ENCODE results near the gene SYNE3.

The SYNE3 gene

GRCh38 chr14:95538801-95539509, 22.5 kb upstream of the SYNE3 start:
- no peak for DNase-seq

GRCh38 chr14:95537298-95538089, 21.0 kb upstream of the SYNE3 start:
- peak; percentile 28 to 41 for DNase-seq

GRCh38 chr14:95536671-95537070, 20.2 kb upstream of the SYNE3 start:
- no peak for DNase-seq

- no peak for DNase-seq
Measured at GRCh38 chr14:95536036-95536593, 19.7 kb upstream of the SYNE3 start.

- no peak for DNase-seq
Measured at GRCh38 chr14:95535226-95536021, 19.0 kb upstream of the SYNE3 start.

GRCh38 chr14:95534299-95535225, 18.1 kb upstream of the SYNE3 start, which contains the start of gene GLRX5:
GLRX5 (plus strand) TSS chr14:95535050; CDS start chr14:95535090, 40 bp downstream.
- peak; percentile 100 for DNase-seq

- DNase-seq, result peak; percentile 7 to 18
Measured at GRCh38 chr14:95533822-95534221, 17.4 kb upstream of the SYNE3 start.

GRCh38 chr14:95533391-95533821, 17.0 kb upstream of the SYNE3 start:
- peak; percentile 12 to 13 for DNase-seq

GRCh38 chr14:95531969-95532368, 15.5 kb upstream of the SYNE3 start:
- no peak for DNase-seq

GRCh38 chr14:95531473-95531872, 15.0 kb upstream of the SYNE3 start:
- peak in 1 of 2 donors; percentile 48 for DNase-seq

GRCh38 chr14:95530473-95531276, 14.2 kb upstream of the SYNE3 start:
- DNase-seq, result peak in 1 of 2 donors; percentile 34

GRCh38 chr14:95529216-95529615, 12.8 kb upstream of the SYNE3 start:
- no peak for DNase-seq

- DNase-seq, result peak; percentile 52 to 62
Measured at GRCh38 chr14:95527387-95528002, 11.0 kb upstream of the SYNE3 start.

GRCh38 chr14:95526483-95527386, 10.3 kb upstream of the SYNE3 start:
- peak; percentile 33 to 43 for DNase-seq

- no peak for DNase-seq
Measured at GRCh38 chr14:95525999-95526398, 9.5 kb upstream of the SYNE3 start.

- no peak for DNase-seq
Measured at GRCh38 chr14:95524706-95525512, 8.5 kb upstream of the SYNE3 start.

- peak; percentile 40 to 50 for DNase-seq
Measured at GRCh38 chr14:95523815-95524448, 7.5 kb upstream of the SYNE3 start.
